GM04503 (cell line): ENCODE data around the gene PTPRF.
A peak's percentile ranks its signal among the peaks of the same experiment; 100 is the strongest.
"Not testable (repeated sequence)": the region's sequence is repeated elsewhere in the genome, so short reads cannot be mapped to it uniquely, and the experiment has no call there.

Experiments used
- DNase-seq: peaks from one replicate; pipeline ENCODE4 v3.0.0-alpha.2; 2012; ENCODE audit warnings: low read depth

Gene PTPRF

GRCh38 chr1:43538143-43538487 lies 7.4 kb downstream of the PTPRF start:
- no peak for DNase-seq

DNA sequence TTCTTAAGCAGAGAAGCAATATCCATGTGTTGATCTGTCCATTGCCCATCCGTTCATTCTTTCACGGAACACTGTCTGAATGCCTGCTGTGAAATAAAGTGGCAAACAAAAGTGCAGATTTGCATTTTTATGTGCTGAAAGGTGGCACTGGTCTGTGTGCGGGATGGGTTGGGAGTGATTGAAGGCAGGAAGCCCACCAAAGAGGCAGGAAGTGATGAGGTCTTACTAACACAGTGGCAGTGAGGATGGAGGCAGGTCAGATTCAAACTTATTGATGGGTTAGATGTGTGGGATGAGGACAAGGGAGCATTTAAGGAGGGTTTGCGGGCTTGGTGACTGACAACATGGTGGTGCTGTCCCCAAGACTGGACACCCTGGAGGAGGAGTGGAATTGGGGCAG lies 8.3 kb downstream of the PTPRF start:
- DNase-seq: no peak

DNA sequence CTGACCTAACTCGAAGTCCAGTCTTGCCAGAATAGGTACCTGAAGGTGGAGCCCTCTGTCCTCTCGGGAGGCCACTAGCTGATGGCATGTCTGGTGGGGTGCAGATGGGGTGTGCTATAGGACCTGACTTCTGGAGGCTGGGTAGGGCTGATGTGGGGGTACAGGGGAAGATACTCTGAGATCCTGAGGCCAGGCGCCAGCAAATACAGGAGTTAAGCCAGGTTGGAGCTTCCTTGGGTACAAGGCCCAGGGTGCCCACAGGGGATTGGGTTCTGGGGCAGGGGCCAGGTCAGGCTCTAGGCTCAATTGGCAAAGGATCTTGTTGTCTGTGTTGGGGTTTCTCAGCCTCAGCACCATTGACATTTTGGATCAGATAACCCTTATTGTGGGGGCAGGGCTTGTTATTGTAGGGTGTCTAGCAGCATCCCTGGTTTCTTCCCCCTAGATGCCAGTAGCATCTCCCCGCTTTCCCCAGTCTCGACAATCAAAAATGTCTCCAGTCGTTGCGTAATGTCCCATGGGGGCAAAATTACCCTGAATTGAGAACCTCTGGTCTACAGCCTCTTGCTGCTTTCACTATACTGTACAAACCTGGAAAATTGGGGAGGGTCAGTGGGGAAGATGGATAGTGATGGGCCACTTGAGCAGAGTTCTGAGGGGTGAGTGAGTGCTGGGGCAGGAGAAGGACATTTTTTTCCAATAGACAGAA lies 9.2 kb downstream of the PTPRF start:
- no peak for DNase-seq

GRCh38 chr1:43540653-43541071 lies 10.0 kb downstream of the PTPRF start:
- no peak for DNase-seq

DNA sequence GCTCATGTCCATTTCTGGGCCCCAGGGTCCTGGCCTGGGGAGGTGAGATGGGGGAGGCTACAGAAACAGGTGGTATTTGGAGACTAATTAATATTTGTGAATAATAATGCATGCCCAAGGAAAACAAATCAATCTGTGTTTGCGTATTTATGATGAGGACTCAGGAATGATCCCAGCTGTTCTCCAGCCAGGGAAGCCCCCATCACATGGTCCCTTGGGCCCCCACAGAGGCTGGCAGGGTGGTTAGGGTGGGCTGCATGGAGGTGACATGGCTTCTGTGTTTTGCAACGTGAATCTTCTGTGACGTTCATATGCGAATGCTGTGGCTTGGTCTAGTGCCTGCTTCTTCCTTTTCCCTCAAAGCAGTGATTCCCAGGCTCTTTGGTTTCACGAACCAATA lies 10.5 kb downstream of the PTPRF start:
- DNase-seq: no peak

DNA sequence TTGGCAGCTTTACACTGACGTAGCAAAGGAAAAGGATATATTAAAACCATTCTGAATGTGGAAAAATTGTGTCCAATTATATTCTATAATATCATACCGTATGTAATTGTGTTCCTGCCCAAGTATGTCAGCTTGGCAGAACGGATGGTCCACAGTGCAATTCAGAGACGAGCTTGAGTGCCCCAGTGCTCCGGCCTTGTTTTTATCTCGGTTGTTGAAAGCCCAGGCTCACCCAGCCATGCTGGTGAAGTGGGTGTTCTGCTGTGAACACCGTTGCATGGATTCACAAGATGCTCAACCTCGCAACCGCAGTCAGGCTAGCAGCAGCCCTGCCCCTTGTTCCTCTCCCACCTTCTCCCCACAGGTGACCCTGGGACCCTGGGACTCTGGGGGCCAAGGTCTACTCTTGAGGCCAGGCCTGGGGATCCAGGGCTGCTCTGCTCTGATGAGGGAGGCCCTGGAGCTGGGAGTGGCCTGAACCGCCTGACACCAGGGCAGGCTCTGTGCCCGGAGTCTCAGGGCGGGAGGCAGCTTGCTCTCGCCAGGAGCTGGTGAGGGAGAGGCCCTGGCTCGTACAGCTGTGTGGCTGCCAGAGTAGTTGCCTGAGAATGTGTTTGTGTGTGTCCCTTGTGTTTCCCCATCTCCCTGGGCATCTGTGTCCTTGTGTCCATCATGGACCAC lies 11.2 kb downstream of the PTPRF start:
- peak; percentile 35 for DNase-seq

- no peak for DNase-seq
Measured at GRCh38 chr1:43542527-43543458, 12.1 kb downstream of the PTPRF start.

- no peak for DNase-seq
Measured at GRCh38 chr1:43543567-43543966, 12.9 kb downstream of the PTPRF start.

DNA sequence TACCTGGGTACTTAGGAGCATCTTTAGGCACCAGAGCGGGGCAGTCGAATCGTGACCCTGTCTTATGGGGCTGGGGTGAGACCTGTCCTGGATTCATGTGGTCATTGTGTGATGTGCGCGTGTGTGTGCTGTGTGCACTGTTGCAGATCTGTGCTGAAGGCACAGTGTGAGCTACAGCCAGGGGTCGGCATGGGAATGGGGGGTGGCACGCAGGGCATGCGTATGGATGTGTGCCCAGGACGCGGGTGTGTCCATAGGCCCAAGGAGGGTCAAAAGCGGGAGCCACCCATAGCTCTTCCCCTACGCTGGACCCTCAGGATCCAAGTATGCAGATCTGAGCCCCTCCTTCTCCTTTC lies 14.6 kb downstream of the PTPRF start:
- no peak for DNase-seq

DNA sequence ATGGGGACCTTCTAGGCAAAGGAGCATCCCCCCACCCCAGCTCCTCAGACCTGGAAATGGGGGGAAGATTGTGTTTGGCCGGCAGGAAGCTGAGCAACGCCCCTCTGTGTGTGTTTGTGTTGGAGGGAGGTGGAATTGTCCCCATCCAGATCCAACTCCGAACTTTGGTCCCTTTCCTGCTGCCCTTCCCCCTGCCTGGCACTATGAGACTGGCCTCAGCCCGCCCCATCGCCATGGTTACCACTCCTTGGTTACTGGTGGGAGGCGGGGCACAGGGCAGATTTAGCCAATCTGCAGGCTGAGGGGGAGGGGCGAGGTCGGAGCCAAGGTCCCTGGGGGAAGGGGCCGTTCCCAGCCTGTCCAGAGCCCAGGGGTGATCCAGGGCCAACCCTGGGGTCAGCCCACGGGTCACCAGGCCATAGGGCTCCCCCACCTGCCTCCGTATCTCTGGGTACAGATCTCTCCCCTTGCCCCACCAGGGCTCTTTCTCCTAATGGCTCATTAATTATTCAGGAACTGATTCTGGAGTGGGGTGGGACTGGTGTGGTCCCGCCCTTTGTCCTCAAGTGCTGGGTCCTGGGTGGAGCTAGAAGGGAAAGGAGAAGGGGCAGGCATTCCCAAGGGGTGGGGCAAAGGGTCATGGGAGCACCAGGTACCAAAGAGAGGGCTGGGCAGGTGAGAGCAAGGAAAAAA lies 15.2 kb downstream of the PTPRF start:
- DNase-seq: no peak

DNA sequence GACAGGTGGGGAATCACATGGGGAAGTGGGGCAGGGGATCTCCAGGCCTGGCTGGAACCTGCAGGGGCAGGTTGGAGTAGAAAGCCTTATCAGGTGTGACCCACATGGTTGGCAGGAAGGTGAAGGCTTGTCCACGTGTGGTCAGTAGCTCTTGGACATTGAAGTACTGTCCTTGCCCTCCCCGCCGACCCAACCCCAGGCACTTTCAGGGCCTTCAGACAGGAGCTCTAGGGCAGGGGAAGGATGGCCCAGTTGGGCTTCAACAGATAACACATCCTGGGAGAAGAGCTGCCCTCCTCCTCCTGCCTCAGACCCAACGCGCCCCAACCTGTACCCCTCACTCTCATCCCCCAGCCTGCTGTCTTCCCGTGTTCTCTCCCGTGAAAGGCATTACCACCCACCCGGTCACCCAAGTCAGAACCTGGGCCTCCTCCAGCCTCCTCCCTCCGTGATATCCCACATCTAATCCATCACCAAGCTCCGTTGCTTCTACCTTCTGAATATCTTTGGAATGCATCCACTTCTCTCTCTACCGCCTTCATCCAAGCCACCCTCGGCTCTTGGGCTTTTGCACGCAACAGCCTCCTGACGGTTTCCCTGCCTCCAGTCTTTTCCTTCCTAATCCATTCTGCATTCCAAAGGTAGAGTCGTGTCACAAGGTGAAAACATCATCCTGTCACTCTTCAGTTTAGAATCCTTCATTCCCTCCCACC lies 15.9 kb downstream of the PTPRF start:
- DNase-seq: no peak

GRCh38 chr1:43547538-43548072 lies 16.9 kb downstream of the PTPRF start:
- no peak for DNase-seq

GRCh38 chr1:43548285-43549271 lies 17.9 kb downstream of the PTPRF start:
- DNase-seq: no peak

- DNase-seq: not testable (repeated sequence)
Measured at GRCh38 chr1:43549394-43549793, 18.7 kb downstream of the PTPRF start.

GRCh38 chr1:43549921-43550597 lies 19.4 kb downstream of the PTPRF start:
- DNase-seq: no peak

DNA sequence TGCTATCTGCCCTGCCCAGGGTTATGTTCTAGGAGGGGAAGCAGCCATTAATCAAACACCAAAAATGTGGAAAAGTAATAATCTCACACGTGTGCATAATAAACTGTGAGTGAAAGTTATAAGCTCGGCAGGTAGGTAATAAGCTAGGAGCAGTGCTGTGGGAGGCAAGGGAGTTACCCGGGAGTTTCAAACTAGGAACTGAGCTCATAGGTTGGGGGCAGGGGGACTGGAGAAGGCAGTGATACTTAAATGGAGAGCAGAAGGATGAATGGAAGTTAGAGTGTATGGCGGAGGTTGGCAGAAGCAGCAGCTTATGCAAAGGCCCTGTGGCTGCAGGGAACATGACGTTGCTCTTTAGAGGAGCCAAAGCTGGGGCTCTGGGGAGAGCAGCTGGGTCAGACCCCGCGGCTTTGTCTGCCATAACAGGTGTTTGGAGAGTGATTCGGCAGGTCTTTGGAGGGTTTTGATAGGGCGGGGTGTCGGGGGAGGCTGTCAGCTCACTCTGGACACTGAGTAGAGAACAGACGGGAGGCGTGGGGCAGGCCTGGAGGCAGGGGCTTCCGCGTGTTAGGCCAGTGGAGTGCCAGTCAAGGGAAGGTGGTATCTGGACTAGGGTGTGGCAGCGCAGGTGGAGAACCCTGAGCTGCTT lies 20.0 kb downstream of the PTPRF start:
- DNase-seq: no peak

DNA sequence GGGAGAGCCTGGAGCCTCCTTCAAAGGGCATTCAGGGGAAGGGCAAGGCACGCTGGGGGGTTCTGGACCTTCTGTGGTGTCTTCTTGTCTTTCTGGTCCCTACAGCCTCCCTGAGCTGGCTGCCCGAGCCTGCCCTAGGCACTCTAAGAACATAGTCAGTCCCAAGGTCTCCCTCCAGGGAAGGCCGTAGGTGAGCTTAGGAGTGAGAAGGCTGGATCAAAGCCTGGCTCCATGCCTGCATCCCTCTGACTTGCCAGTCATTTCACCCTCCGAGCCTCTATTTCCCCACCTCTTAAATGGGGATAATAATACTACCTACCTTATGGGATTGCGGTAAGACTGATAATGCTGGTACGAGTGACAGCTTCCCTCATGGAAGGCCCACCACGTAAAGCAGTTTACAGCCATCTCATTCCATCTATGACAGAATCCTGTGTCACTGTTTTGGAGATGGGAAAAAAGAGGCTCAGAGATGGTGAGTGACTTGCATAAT lies 20.8 kb downstream of the PTPRF start:
- no peak for DNase-seq

DNA sequence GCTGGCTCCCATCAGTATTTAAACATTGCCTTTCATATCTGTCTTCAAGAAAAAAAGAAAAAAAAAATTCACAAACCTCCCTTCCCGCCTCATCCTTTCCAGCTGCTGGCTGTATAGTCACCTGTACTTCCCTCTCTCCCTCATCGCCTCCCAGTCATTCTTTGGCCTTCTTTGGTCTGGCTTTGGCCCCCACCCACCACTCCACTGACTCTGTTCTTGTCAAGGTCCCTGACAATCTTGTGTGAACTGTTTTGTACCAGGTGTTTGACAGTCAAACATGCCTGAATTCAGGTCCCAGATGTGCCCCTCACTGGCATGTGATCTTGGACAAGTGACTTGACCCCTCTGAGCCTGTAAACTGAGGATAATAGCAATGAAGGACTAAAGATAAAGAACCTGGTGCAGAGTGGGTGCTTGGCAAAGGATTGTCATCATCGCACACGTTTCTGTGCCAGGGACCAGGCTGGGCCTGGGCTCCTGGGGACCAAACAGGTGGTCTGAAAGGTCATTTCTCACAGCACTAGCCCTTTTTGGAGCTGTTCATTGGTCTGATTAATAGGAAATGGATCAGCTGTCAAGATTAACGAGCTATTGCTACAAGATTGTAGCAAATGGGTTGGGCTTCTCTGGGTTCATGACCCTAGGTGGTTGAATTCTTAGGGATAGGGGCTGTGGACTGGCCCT lies 21.5 kb downstream of the PTPRF start:
- no peak for DNase-seq
